GM12878 (cell line): Measurements from ENCODE around the gene SEC31A. TPM values are rescaled to one million over a fixed set of nuclear protein-coding genes. Genes with fewer than 3 reads are reported as not detected.

ENCODE experiments used
- ATAC-seq: fragments of 200-7000 bp; cut with Tn5 transposase; 3 replicates; pipeline ENCODE4 v1.9.1; 2020; ENCODE audit warnings: mild to moderate bottlenecking, moderate library complexity
- BruUV-seq: library from RNA; stranded (reverse); fragments of 400-500 nt; replicated peaks from 2 replicates; lab custom pipeline; 2021; lab: Mats Ljungman, UMichigan
- CTCF ChIA-PET: fragments of 300-600 bp; sonication (Branson Sonifier 250); formaldehyde crosslinking; extraction: SDS; loops from one replicate; lab custom pipeline; 2021; ENCODE audit warnings: inconsistent platforms; lab: Yijun Ruan, JAX
- POLR2A ChIA-PET: fragments of 350-600 bp; formaldehyde crosslinking; extraction: SDS; loops from one replicate; lab custom pipeline; 2021; ENCODE audit warnings: inconsistent platforms; lab: Charles Lee
- RAD21 ChIA-PET: fragments of 300-600 bp; sonication (Branson Sonifier 250); formaldehyde crosslinking; loops from one replicate; lab custom pipeline; 2023; ENCODE audit warnings: antibody characterized with exemption; ENCODE audit not compliant: unreplicated experiment; lab: Charles Lee
- SMC1A ChIA-PET: fragments of 300-600 bp; sonication (Branson Sonifier 250); formaldehyde crosslinking; loops from one replicate; lab custom pipeline; 2023; ENCODE audit not compliant: unreplicated experiment, uncharacterized antibody; lab: Charles Lee
- DNase-seq: peaks from one replicate; pipeline ENCODE4 v3.0.0-alpha.2; 2011; ENCODE audit warnings: low read depth, low spot score
- FAIRE-seq: peaks from 3 replicates; lab custom pipeline; 2011; peaks lifted over from hg19 to GRCh38; lab: Jason Lieb, UNC
- H2AFZ ChIP-seq: 2 replicates; pipeline ENCODE4 v1.6.0; 2011; ENCODE audit warnings: low read depth, low read length, control low read depth; ENCODE audit not compliant: control insufficient read depth
- H3K27ac ChIP-seq: 2 replicates; pipeline ENCODE4 v1.5.1; 2011; ENCODE audit warnings: control low read depth; ENCODE audit not compliant: control insufficient read depth, insufficient read depth
- H3K27me3 ChIP-seq, 2 experiments: replicated peaks in 1 of 2; 2 replicates each; pipeline versions ENCODE4 v1.6.0 to v1.6.1; 2011; ENCODE audit warnings: low read length in 1 of 2; ENCODE audit not compliant: control insufficient read depth in 2 of 2, insufficient read depth in 2 of 2
- H3K36me3 ChIP-seq, 2 experiments: 2 replicates each; pipeline ENCODE4 v1.5.1; 2011; ENCODE audit warnings: low read length in 1 of 2; ENCODE audit not compliant: control insufficient read depth in 2 of 2, insufficient read depth in 2 of 2
- H3K4me1 ChIP-seq: 2 replicates; pipeline ENCODE4 v1.6.1; 2011; ENCODE audit warnings: mild to moderate bottlenecking, low read length, moderate library complexity, mixed read lengths; ENCODE audit not compliant: control insufficient read depth, insufficient read depth
- H3K4me2 ChIP-seq: 2 replicates; pipeline ENCODE4 v1.6.0; 2011; ENCODE audit warnings: control low read depth; ENCODE audit not compliant: control insufficient read depth, insufficient read depth
- H3K4me3 ChIP-seq: fragments of 200-600 bp; sonication (generic); 2 replicates; pipeline ENCODE4 v1.5.1; 2016
- H3K79me2 ChIP-seq: 2 replicates; pipeline ENCODE4 v1.6.0; 2011; ENCODE audit warnings: low read length; ENCODE audit not compliant: control insufficient read depth, insufficient read depth
- H3K9ac ChIP-seq: 2 replicates; pipeline ENCODE4 v1.8.0; 2011; ENCODE audit warnings: low read length, control low read depth, mixed read lengths; ENCODE audit not compliant: control insufficient read depth, insufficient read depth
- H3K9me3 ChIP-seq: replicated peaks from 3 replicates; pipeline ENCODE4 v1.5.1; 2011; ENCODE audit warnings: mild to moderate bottlenecking, low read length; ENCODE audit not compliant: control insufficient read depth, insufficient read depth
- H4K20me1 ChIP-seq: 2 replicates; pipeline ENCODE4 v1.6.0; 2011; ENCODE audit not compliant: control insufficient read depth, insufficient read depth
- BCL11A ChIP-seq: IDR thresholded peaks from 2 replicates; pipeline ENCODE4 v1.6.1; 2011; ENCODE audit warnings: low read depth, low read length
- CEBPZ ChIP-seq: fragments of 150-350 bp; IDR thresholded peaks from 2 replicates; pipeline ENCODE4 v1.6.1; 2016; ENCODE audit warnings: low read depth, low read length
- ETV6 ChIP-seq, 2 experiments: fragments of 450-650 bp in 1 of 2; IDR thresholded peaks in 1 of 2; conservative IDR thresholded peaks in 1 of 2; 2 replicates each; pipeline ENCODE4 v1.6.1; 2014; ENCODE audit warnings: antibody characterized with exemption in 1 of 2, borderline replicate concordance in 1 of 2, low read depth in 1 of 2, mild to moderate bottlenecking in 1 of 2, moderate library complexity in 1 of 2
- NFYB ChIP-seq: IDR thresholded peaks from 2 replicates; pipeline ENCODE4 v1.6.1; 2011; ENCODE audit warnings: low read depth, mild to moderate bottlenecking, low read length, improper control_type of control experiment, moderate library complexity; ENCODE audit not compliant: insufficient read depth
- SMARCA5 ChIP-seq: fragments of 450-650 bp; IDR thresholded peaks from 2 replicates; pipeline ENCODE4 v1.6.1; 2017; ENCODE audit warnings: mild to moderate bottlenecking
- STAT3 ChIP-seq: IDR thresholded peaks from 2 replicates; pipeline ENCODE4 v1.6.1; 2011; ENCODE audit warnings: low read depth, low read length, improper control_type of control experiment
- WGBS: methylation state at CpG from one replicate; pipeline ENCODE4 v1.1.6; 2016; ENCODE audit warnings: low lambda C conversion rate; ENCODE audit not compliant: insufficient replicate concordance, insufficient coverage; ENCODE audit errors: missing lambda C conversion rate; 5-methylcytosine and 5-hydroxymethylcytosine counted together
- in situ Hi-C: fragments of 300-500 bp; cut with MboI; formaldehyde crosslinking; loops from 9 replicates; pipeline ENCODE4 v1.14.3; 2018; ENCODE audit warnings: mixed read lengths
- intact Hi-C: fragments of 100-400 bp; cut with micrococcal nuclease; formaldehyde crosslinking; loops from one replicate; pipeline ENCODE4 v1.14.2; 2022; ENCODE audit not compliant: unreplicated experiment
- polyA plus RNA-seq, 11 experiments: library from polyadenylated mRNA; depleted of rRNA in 4 of 11; unstranded in 6 of 11; stranded (reverse) in 5 of 11; fragments of >200 nt; fragmentation: Nextera tagmentation in 4 of 11; fragmentation: Illumina TruSeq in 1 of 11; extraction: Ambion mirVana in 4 of 11; extraction: Trizol in 1 of 11; gene quantifications; 1 replicate in 1 of 11; 2 replicates in 10 of 11; pipeline versions ENCODE4 v1.2.1 to v1.2.3, GENCODE V29; 2011 to 2016; ENCODE audit warnings: inconsistent platforms in 2 of 11, missing spikeins in 2 of 11, low read depth in 1 of 11
- total RNA-seq, 4 experiments: library from RNA; depleted of rRNA in 3 of 4; stranded (reverse); fragments of >200 nt in 3 of 4; fragmentation: Illumina TruSeq in 1 of 4; extraction: Trizol in 1 of 4; gene quantifications; 2 replicates each; pipeline versions ENCODE4 v1.2.1 to v1.2.3, GENCODE V29; 2013 to 2021

SEC31A gene
- total and polyA plus RNA-seq, 10 of the 15 experiments (the other 5 are each of a cell fraction or from before 2014, with no cell fraction given) = 74.6 to 171 (median 129) TPM

- no peaks in the 10 kb centered on the region for H4K20me1 ChIP-seq
- ChIA-PET CTCF (interaction anchor here (0.8 to 4.2 kb wide), 18 partner anchors 8 to 555 kb away, joined by 3 to 44 read pairs (median 4); partner anchors contain the start of genes COPS4, COQ2 and LIN54), SMC1A (interaction anchor here (0.8 to 5.0 kb wide), 19 partner anchors 8 to 470 kb away, joined by 3 to 21 read pairs (median 4); partner anchors contain the start of genes COPS4, HNRNPDL and LIN54), RAD21 (interaction anchor here (0.6 to 2.9 kb wide), 16 partner anchors 10 to 457 kb away, joined by 3 to 38 read pairs (median 5); partner anchors contain the start of genes COPS4, COQ2, LIN54 and SCD5), POLR2A (interaction anchor here (0.6 to 2.6 kb wide), 14 partner anchors 8 to 213 kb away, joined by 3 to 26 read pairs (median 4); partner anchors contain the start of genes COPS4, LIN54 and SEC31A)
- H2AFZ ChIP-seq = no peak overlapping the region
- H3K27ac ChIP-seq = peak overlapping the region; percentile 87
- intact Hi-C loops = loop anchor here (1.0 to 5.0 kb wide), 4 partner anchors 8 to 383 kb away; partner anchors contain the start of genes COPS4, COQ2 and SEC31A
- ATAC-seq = peak; percentile 1; the same call in 2 of the 3 replicates
- peak overlapping the region; percentile 63 for H3K9ac ChIP-seq
- BruUV-seq = no TSS peak
- H3K4me2 ChIP-seq = peak overlapping the region; percentile 75
- no peaks in the 10 kb centered on the region for H3K9me3 ChIP-seq
- peak overlapping the region; percentile 86 for H3K4me3 ChIP-seq
- no peak for TF ChIP-seq STAT3
- 0 out of 2 replicates have a peak, but pooled peaks have one; percentile 22 for TF ChIP-seq NFYB
- TF ChIP-seq ETV6 (conservative IDR thresholded peaks at IDR 0.05 in 1 of 2, IDR thresholded peaks at IDR 0.05 in 1 of 2; ENCODE audit: borderline replicate concordance in 1 of 2, low read depth in 1 of 2) = 0 out of 4 replicates have a peak, but pooled peaks of 1 of the 2 experiments have one; percentile 2
- TF ChIP-seq BCL11A = no peak
- TF ChIP-seq SMARCA5 = no peak
- TF ChIP-seq CEBPZ = no peak
- H3K36me3 ChIP-seq = peaks cover 0 to 8% of the 10 kb centered on the region in 2 experiments; a peak in 2 of 4 replicates
- in situ Hi-C loops = no loop called here
- peaks cover 56% of the 10 kb centered on the region for H3K79me2 ChIP-seq
- DNase-seq = no peak
- no peak for FAIRE-seq
- H3K27me3 ChIP-seq = no peaks in the 10 kb centered on the region
- peaks cover under 1% of the 10 kb centered on the region; the same call in 1 of the 2 replicates for H3K4me1 ChIP-seq
- 0% methylated on average over 4 of the region's 4 CpGs for WGBS
These were observed 8.6 kb upstream of the SEC31A start for GRCh38 chr4:82899374-82900065.
